ENCODE measurements around the gene ZFP36L2.
A peak's percentile ranks its signal among the peaks of the same experiment; 100 is the strongest.

Gene ZFP36L2

DNA sequence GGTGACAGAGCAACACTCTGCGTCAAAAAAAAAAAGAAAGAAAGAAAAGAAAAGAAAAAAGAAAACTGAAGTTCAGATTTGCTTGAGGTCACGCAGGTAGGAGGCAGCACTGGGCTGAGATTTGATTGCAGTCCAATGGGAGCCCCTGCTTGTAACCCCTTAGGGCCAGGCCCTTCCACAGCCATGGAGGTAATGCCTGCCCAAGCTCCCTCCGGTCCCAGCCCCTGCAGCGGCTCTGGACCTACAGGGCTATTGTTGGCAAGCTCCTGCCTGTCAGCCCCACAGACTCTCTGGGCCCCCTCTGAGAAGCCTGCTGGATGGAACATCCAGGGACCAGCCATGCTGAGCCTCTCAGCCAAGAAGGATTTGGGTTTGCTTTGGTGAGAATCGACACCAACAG, 12.2 kb downstream of the ZFP36L2 start:
- POLR2A ChIA-PET: no interaction called here
- CTCF ChIA-PET: no interaction called here

DNA sequence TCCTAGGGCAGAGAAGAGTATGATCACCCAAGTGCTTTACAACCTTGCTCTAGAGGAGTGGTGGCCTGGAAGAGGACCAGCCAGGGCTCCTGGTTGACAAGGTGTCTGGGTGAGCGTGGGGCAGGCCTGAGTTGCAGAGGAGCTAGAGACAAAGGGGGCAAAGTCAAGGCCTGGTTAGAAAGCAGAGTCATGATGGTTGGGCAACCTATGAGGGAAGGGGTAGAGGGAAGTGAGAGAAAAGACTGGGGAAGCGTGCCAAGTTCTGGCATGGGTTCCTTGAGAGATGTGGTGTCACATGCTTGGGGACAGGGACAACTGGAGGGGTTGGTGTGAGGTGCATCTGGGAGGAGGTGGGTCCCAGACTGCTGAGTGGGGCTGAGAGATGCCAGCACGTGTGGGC, 13.5 kb downstream of the ZFP36L2 start:
- ChIA-PET POLR2A (no interaction called here), CTCF (interaction anchor here (0.7 to 1.5 kb wide), 2 partner anchors 16 to 147 kb away, joined by 4 to 5 read pairs; no protein-coding TSS in a partner anchor)
- no peak for TF ChIP-seq ZFP37 (tag by site-specific recombination; IDR thresholded peaks at IDR 0.05)
- TF ChIP-seq ZNF155 (tag by site-specific recombination; IDR thresholded peaks at IDR 0.05): no peak
- no peak for TF ChIP-seq ZNF610 (tag by site-specific recombination; IDR thresholded peaks at IDR 0.05; ENCODE audit: borderline replicate concordance)
- TF ChIP-seq, protein P1, sequence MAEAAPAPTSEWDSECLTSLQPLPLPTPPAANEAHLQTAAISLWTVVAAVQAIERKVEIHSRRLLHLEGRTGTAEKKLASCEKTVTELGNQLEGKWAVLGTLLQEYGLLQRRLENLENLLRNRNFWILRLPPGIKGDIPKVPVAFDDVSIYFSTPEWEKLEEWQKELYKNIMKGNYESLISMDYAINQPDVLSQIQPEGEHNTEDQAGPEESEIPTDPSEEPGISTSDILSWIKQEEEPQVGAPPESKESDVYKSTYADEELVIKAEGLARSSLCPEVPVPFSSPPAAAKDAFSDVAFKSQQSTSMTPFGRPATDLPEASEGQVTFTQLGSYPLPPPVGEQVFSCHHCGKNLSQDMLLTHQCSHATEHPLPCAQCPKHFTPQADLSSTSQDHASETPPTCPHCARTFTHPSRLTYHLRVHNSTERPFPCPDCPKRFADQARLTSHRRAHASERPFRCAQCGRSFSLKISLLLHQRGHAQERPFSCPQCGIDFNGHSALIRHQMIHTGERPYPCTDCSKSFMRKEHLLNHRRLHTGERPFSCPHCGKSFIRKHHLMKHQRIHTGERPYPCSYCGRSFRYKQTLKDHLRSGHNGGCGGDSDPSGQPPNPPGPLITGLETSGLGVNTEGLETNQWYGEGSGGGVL (tag by site-specific recombination; IDR thresholded peaks at IDR 0.05): no peak
- no peak for TF ChIP-seq TCF7L2 (IDR thresholded peaks at IDR 0.05; ENCODE audit: borderline replicate concordance, low read depth, low read length)
- Histone ChIP-seq H3K4me1 (ENCODE audit: control insufficient read depth, insufficient read depth, low read length) (peaks cover under 1% of the 10 kb centered on the region; the same call in 1 of the 2 replicates), H3K4me3 (ENCODE audit: low read depth, low read length) (no peak overlapping the region), H3K36me3 (ENCODE audit: control insufficient read depth in 2 of 2, insufficient read depth in 1 of 2, low read length in 2 of 2) (no peaks in the 10 kb centered on the region), H3K9me3 (ENCODE audit: control insufficient read depth, insufficient read depth, low read depth, low read length) (no peaks in the 10 kb centered on the region), H3K27ac (ENCODE audit: extremely low read depth, low read depth, low read length) (no peak overlapping the region)

More for the DNA sequence above, 12.2 kb downstream of the ZFP36L2 start:
- no peaks in the 10 kb centered on the region for H3K9me3 ChIP-seq (ENCODE audit: control insufficient read depth, insufficient read depth, low read depth, low read length)
- TF ChIP-seq ZIC2 (tag by site-specific recombination; IDR thresholded peaks at IDR 0.05) (peak; percentile 71), GLIS1 (tag by site-specific recombination; IDR thresholded peaks at IDR 0.05) (peak; percentile 33; the same call in 1 of the 2 replicates)
- TF ChIP-seq, protein P2, sequence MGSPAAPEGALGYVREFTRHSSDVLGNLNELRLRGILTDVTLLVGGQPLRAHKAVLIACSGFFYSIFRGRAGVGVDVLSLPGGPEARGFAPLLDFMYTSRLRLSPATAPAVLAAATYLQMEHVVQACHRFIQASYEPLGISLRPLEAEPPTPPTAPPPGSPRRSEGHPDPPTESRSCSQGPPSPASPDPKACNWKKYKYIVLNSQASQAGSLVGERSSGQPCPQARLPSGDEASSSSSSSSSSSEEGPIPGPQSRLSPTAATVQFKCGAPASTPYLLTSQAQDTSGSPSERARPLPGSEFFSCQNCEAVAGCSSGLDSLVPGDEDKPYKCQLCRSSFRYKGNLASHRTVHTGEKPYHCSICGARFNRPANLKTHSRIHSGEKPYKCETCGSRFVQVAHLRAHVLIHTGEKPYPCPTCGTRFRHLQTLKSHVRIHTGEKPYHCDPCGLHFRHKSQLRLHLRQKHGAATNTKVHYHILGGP (tag by site-specific recombination; IDR thresholded peaks at IDR 0.05): no peak
- no peaks in the 10 kb centered on the region for H3K36me3 ChIP-seq (ENCODE audit: control insufficient read depth in 2 of 2, insufficient read depth in 1 of 2, low read length in 2 of 2)
- H3K27ac ChIP-seq (ENCODE audit: extremely low read depth, low read depth, low read length): no peak overlapping the region
- H3K4me3 ChIP-seq (ENCODE audit: low read depth, low read length): no peak overlapping the region
- H3K4me1 ChIP-seq (ENCODE audit: control insufficient read depth, insufficient read depth, low read length): peaks cover 14% of the 10 kb centered on the region

DNA sequence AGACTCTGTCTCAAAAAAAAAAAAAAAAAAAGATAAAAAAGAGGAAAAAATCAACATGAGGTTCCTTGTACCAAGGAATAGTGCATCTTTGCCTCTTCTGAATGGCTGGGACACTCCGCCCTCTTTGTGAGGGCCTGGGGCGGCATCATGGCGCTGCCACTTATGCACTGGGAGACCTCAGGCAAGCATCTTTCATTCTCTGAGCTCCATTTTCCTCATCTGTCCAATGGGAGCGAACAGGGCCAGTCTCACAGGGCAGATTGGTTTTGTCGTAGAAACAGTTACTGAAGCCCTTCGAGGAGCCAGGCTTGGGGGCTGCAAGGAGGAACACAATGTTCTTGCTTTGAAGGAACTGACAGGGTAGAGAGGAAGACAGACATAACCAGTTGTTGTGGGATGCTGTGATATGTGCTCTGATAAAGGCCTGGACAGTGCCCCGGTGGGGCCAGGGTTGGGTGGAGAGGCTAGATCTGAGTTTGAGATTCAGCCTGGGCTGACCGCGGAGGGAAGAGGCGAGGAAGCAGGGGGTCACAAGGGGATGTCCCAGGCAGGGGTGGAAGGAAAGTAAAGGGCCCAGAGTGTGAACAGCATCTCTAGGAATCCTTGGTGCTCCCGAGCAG, 14.1 kb downstream of the ZFP36L2 start:
- ChIA-PET CTCF (interaction anchor here (0.5 to 1.5 kb wide), 3 partner anchors 17 to 268 kb away, joined by 3 to 5 read pairs (median 5); no protein-coding TSS in a partner anchor), POLR2A (interaction anchor here (0.7 kb wide), 1 partner anchor 170 kb away, joined by 5 read pairs; no protein-coding TSS in a partner anchor)
- Histone ChIP-seq H3K4me3 (ENCODE audit: low read depth, low read length) (no peak overlapping the region), H3K4me1 (ENCODE audit: control insufficient read depth, insufficient read depth, low read length) (no peaks in the 10 kb centered on the region), H3K36me3 (ENCODE audit: control insufficient read depth in 2 of 2, insufficient read depth in 1 of 2, low read length in 2 of 2) (no peaks in the 10 kb centered on the region), H3K27ac (ENCODE audit: extremely low read depth, low read depth, low read length) (no peak overlapping the region), H3K9me3 (ENCODE audit: control insufficient read depth, insufficient read depth, low read depth, low read length) (no peaks in the 10 kb centered on the region)
- TF ChIP-seq ZNF521 (tag by site-specific recombination; IDR thresholded peaks at IDR 0.05) (no peak), ZBTB17 (tag by site-specific recombination; IDR thresholded peaks at IDR 0.05) (0 out of 2 replicates have a peak, but pooled peaks have one; percentile 32)

DNA sequence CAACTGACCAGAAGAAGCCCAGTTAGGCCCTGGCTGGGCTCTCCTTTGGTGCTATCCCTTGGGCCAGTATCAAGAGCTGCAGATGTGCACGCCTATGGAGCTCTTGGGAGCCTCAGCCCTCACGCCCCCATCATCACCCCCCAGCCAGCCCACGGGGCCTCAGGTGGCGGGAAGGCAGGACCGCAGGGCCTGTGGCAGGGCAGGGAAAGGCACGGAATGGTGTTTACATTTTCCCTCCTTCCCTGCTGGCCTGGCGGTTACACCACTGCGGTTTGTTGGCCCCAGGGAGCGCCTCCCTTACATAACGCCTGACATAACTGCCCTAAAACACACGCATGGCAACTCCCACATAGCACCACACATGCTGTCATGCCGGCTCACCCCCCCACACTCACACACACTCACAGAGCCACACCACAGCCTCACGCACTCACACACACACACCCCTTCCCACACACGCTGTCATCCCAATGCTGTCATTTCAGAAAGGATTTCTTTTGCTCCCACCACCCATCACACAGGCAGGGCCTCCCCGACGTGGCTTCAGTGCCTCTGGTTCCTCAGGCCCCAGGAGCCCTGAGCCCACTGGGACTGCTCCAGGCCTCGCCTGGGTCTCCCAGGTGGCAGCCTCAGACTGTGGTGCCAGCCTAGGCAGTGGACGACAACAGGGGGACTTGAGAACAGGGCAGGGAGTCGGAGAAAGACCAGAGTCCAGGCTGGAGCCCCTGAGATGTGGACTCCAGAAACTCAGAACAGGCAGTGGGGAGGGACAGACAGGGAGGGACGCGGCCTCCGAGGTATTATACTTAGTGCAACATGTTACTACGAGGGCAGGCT, 15.7 kb downstream of the ZFP36L2 start:
- POLR2A ChIA-PET: no interaction called here
- H3K27ac ChIP-seq (ENCODE audit: extremely low read depth, low read depth, low read length): no peak overlapping the region
- CTCF ChIA-PET: interaction anchor here (0.9 kb wide), 1 partner anchor 18 kb away, joined by 4 read pairs; no protein-coding TSS in a partner anchor
- TF ChIP-seq ZNF423 (tag by site-specific recombination; IDR thresholded peaks at IDR 0.05): no peak
- TF ChIP-seq SCRT1 (tag by site-specific recombination; IDR thresholded peaks at IDR 0.05; ENCODE audit: borderline replicate concordance): no peak
- TF ChIP-seq, protein P3, sequence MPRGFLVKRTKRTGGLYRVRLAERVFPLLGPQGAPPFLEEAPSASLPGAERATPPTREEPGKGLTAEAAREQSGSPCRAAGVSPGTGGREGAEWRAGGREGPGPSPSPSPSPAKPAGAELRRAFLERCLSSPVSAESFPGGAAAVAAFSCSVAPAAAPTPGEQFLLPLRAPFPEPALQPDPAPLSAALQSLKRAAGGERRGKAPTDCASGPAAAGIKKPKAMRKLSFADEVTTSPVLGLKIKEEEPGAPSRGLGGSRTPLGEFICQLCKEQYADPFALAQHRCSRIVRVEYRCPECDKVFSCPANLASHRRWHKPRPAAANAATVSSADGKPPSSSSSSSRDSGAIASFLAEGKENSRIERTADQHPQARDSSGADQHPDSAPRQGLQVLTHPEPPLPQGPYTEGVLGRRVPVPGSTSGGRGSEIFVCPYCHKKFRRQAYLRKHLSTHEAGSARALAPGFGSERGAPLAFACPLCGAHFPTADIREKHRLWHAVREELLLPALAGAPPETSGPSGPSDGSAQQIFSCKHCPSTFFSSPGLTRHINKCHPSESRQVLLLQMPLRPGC (tag by site-specific recombination; IDR thresholded peaks at IDR 0.05): 0 out of 2 replicates have a peak, but pooled peaks have one; percentile 33
- no peak for TF ChIP-seq BCL11B (tag by site-specific recombination; IDR thresholded peaks at IDR 0.05; ENCODE audit: low read depth)
- TF ChIP-seq, protein P4, sequence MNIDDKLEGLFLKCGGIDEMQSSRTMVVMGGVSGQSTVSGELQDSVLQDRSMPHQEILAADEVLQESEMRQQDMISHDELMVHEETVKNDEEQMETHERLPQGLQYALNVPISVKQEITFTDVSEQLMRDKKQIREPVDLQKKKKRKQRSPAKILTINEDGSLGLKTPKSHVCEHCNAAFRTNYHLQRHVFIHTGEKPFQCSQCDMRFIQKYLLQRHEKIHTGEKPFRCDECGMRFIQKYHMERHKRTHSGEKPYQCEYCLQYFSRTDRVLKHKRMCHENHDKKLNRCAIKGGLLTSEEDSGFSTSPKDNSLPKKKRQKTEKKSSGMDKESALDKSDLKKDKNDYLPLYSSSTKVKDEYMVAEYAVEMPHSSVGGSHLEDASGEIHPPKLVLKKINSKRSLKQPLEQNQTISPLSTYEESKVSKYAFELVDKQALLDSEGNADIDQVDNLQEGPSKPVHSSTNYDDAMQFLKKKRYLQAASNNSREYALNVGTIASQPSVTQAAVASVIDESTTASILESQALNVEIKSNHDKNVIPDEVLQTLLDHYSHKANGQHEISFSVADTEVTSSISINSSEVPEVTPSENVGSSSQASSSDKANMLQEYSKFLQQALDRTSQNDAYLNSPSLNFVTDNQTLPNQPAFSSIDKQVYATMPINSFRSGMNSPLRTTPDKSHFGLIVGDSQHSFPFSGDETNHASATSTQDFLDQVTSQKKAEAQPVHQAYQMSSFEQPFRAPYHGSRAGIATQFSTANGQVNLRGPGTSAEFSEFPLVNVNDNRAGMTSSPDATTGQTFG (tag by site-specific recombination; IDR thresholded peaks at IDR 0.05; ENCODE audit: borderline replicate concordance): no peak
- no peak for TF ChIP-seq ZSCAN30 (tag by site-specific recombination; IDR thresholded peaks at IDR 0.05)
- TF ChIP-seq ZNF768 (tag by site-specific recombination; IDR thresholded peaks at IDR 0.05): no peak
- no peak for TF ChIP-seq ZNF140 (tag by site-specific recombination; IDR thresholded peaks at IDR 0.05)

More for the DNA sequence above, 15.7 kb downstream of the ZFP36L2 start:
- Histone ChIP-seq H3K36me3 (ENCODE audit: control insufficient read depth in 2 of 2, insufficient read depth in 1 of 2, low read length in 2 of 2) (no peaks in the 10 kb centered on the region), H3K4me1 (ENCODE audit: control insufficient read depth, insufficient read depth, low read length) (no peaks in the 10 kb centered on the region), H3K4me3 (ENCODE audit: low read depth, low read length) (no peak overlapping the region), H3K9me3 (ENCODE audit: control insufficient read depth, insufficient read depth, low read depth, low read length) (no peaks in the 10 kb centered on the region)
